GM12872 (cell line): ENCODE data around the gene NRTN.

Experiments used
- TF ChIP-seq, protein P1 (sequence below): IDR thresholded peaks from 3 replicates; pipeline ENCODE4 v1.5.1; 2011; ENCODE audit warnings: low read depth, mild to moderate bottlenecking, low read length, moderate library complexity; ENCODE audit not compliant: insufficient read depth

NRTN gene

DNA sequence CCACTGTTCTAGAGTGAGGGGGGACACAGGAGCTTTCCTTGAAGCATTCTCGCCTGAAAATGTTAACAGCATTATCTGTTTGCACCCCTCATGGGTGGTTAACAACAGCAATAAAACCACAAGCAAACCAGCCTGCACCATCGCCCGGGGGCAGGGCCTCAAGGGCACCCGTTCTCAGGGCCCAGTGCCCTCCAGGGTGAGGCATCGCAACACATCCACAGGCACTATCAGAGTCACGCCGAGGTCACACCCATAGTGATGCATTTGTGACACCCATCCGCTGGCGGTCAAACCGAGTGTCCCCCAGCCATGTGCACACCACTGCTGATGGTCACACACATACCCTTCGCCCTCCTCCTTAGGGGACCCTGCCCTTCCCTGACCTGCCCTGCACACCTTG is 60.9 kb downstream of the NRTN start:
- TF ChIP-seq, protein P1, sequence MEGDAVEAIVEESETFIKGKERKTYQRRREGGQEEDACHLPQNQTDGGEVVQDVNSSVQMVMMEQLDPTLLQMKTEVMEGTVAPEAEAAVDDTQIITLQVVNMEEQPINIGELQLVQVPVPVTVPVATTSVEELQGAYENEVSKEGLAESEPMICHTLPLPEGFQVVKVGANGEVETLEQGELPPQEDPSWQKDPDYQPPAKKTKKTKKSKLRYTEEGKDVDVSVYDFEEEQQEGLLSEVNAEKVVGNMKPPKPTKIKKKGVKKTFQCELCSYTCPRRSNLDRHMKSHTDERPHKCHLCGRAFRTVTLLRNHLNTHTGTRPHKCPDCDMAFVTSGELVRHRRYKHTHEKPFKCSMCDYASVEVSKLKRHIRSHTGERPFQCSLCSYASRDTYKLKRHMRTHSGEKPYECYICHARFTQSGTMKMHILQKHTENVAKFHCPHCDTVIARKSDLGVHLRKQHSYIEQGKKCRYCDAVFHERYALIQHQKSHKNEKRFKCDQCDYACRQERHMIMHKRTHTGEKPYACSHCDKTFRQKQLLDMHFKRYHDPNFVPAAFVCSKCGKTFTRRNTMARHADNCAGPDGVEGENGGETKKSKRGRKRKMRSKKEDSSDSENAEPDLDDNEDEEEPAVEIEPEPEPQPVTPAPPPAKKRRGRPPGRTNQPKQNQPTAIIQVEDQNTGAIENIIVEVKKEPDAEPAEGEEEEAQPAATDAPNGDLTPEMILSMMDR = no peak

DNA sequence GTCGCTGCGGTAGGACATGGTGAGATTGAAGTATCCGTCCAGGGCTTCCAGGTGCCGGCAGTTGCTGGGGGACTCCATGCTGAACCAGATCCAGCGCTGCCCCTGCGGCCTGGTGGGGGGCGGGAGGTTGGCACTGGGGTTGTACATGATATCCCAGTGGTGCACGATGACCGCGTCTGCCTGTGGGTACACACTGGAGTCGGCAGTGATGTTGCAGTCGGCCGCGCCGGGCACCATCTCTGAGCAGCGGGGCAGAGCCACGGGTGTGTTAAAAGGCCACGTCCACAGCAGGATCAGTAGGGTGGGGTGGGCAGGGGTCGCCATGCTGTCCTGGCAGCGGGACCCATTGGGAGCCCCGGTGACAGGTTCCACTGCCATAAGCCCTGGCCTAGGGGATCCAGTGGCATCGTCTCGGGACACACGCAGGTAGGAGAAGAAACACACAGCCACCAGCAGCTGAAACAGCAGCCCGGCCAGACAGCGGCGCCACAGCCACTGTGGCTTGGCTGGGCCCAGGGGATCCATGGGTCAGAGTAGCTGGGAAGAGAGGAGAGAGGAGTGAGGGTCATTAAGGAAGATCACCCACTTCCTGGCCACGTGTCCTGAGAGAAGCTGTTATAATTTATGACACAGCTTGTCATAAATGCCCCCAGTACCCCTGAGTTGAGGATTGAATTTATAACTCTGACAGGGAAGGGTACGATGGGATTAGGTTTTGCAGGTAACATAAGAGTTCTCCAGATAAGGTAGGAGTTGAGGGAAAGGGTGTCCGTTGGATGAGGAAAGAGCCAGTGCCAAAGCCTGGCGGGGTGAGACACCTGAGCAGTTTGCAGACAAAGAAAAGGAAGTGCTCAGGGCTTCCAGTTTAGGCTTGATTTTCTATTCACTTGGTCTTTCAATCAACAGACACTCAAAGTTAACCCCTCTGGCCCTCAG is 62.6 kb downstream of the NRTN start:
- TF ChIP-seq, protein P1 = no peak

DNA sequence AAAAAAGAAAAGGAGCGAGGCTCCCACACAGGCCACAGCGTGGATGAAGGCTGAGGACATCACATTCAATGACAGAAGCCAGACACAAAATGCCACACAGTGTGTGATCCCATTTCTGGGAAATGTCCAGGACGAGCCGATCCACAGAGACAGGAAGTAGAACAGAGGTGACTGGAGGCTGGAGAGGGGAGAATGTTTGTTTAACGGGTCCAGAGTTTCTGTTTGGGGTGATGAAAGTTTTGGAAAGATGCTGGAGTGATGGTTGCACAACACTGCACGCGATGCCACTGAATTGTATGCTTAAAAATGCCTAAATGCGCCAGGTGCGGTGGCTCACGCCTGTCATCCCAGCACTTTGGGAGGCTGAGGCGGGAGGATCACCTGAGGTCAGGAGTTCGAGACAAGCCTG is 66.1 kb downstream of the NRTN start:
- TF ChIP-seq, protein P1 = no peak

DNA sequence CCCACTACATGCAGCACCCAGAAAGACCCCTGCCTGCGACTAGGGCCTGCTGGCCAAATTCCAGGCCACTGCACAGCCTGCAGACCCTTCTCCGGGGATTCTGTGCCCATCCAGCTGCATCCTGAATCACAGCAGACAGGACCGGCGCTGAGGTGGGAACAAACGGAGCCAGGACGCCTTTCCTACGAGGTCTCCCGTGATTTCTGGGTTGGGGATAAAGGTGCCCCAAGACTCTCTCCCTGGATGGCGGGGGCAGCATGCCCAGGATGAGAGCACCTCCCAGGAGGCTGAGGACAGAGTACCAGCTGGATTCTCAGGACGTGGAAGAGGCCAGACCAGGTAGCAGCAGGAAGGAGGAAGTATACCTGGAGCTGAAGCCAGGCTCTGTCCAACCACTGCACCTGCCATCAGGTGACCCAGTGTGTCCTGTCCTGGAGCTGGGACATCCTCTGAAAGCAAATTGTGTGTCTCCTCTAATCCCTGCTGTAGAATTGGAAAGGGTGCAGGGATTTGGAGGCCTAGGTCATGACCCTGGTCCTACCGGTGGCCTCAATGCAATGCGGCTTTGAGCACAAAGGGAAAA is 68.8 kb downstream of the NRTN start:
- TF ChIP-seq, protein P1 = no peak

DNA sequence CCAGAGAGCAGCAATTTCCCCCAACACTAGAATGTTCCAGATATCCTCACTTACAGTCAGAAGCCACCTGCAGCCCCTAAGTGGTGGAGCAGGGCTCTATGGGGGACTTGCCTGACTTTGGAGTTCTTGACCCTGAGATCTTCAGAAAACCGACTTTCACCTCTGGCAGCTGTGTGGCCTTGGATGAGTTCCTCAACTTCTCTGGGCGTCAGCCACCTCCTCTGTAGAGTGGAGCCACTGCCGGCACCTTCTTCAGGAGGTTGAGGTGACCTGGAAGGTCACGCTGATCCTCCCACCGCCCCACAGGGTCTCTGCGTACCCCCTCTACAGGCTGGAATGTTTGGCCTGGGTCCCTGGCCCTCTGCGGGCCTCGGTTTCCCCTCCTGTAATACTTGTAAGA is 72.6 kb downstream of the NRTN start:
- TF ChIP-seq, protein P1 = no peak

DNA sequence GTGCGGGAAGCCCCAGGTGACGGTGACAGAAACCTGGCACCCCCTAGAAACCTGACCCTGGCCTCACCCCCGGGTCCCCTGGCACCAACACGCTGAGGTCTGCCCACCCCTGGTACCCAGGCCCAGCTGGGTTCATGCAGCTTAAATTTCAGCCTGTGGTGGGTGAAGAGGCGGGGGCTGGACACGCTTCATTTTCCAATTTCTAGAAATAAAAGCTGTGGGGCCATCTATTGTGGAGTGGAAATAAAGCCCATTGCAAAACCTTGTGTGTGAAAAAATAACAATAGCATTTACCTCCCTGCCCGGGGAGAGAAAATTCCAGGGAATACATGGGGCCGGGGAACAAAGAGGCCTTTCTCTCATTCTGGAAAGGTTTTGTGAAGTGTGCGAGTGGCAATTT is 73.0 kb downstream of the NRTN start:
- TF ChIP-seq, protein P1 = no peak
